Activated T-cell treated with anti-CD3 and anti-CD28 coated beads for 48 hours (primary cell): ENCODE results near the gene C1orf174.

ENCODE experiments used
- DNase-seq: peaks from one replicate; pipeline ENCODE4 v3.0.0-alpha.2; 2020; ENCODE audit warnings: low read depth

The C1orf174 gene

GRCh38 chr1:3895279-3895950, 4.7 kb downstream of the C1orf174 start:
- DNase-seq, result no peak

DNA sequence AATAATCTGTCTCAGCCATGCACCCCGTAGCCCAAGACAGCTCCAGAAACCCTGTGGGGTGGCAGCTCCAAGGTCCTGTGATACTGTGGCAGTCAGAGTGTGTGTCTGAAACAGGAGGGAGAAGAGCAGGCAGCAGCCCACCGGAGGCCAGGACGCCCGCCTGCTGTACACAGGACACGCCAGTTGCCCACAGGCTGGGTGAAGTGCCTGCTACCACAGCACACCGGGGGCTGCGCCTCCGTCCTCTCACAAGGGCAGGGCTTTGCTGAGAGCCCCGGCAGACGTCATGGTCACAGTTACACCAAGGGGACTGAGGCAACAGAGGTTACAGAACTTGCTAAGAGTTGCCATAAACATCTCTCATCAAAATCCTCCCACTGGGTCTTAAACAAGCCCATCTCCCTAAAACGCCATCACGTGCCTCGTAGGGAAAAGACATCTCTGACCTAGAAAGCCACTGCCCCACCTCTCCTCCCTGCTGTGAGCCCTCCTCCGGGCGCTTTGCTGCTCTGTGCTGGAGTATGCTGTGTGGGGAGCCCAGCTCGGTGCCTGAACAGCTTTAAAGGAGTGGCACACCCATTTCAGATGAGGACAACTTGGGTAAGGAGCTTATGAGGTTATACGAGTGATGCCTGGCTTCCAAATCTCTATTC, 5.3 kb downstream of the C1orf174 start:
- DNase-seq, result no peak

DNA sequence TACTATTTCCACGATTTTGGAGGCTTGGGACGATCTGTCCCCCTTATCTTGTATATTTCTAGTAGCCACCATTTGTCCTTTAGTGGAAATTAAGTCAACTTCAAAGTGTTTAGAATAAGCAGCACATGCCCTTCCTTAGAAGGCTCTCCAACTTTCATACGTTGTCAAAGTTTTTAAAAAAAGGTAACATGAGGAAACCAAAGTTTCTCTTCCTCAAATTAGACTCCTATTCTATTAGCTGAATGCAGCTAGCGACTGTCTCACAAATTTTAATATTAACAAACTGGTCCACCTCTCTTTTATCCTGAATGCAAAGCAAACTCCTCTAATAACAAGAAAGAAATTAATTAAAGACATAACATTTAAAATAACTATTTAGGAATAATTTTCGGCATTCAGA, 6.9 kb downstream of the C1orf174 start:
- no peak for DNase-seq

DNA sequence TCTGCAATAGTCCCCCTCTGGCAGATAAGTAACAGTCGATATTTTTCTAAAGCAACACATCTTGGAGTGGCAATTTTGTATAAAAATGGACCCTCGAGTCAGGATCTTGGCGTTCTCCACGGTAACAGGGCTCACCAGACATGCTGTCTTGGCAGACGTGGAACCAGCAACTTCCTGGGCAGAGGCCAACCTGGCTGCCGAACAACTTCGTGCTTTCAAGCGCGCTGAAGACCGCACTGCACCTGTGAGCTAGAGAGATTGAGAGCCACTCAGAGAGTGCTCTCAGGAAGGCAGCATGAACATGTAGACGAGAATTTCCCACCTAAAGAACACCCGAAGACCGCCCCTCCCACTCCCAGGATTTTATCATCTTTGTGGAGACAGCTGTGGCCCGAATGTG, 7.3 kb downstream of the C1orf174 start:
- no peak for DNase-seq

DNA sequence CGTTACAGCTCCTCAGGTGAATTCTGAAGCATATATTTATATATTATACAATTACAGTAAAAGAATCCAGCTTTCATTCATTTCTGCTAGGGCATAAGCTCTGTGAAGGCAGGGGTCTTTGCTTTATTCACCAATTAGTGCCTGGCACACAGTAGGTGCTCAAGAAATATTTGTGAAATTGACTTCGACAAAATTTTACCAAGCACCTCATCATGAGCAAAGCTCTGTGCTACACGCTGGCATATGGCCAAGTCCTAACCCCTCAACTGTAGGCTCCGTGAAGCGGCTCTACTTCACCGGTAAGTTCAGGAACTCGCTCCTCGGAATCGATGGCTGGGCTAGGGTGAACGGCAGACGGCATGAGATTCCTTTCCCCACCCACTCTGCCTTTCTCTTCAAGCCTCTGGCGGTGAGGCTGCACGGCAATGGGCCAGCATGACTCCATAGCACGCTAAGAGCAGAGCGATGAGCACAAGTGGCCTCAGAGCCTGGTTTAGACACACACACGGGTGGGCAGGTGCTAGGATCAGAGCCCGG, 8.7 kb downstream of the C1orf174 start:
- DNase-seq, result no peak

DNA sequence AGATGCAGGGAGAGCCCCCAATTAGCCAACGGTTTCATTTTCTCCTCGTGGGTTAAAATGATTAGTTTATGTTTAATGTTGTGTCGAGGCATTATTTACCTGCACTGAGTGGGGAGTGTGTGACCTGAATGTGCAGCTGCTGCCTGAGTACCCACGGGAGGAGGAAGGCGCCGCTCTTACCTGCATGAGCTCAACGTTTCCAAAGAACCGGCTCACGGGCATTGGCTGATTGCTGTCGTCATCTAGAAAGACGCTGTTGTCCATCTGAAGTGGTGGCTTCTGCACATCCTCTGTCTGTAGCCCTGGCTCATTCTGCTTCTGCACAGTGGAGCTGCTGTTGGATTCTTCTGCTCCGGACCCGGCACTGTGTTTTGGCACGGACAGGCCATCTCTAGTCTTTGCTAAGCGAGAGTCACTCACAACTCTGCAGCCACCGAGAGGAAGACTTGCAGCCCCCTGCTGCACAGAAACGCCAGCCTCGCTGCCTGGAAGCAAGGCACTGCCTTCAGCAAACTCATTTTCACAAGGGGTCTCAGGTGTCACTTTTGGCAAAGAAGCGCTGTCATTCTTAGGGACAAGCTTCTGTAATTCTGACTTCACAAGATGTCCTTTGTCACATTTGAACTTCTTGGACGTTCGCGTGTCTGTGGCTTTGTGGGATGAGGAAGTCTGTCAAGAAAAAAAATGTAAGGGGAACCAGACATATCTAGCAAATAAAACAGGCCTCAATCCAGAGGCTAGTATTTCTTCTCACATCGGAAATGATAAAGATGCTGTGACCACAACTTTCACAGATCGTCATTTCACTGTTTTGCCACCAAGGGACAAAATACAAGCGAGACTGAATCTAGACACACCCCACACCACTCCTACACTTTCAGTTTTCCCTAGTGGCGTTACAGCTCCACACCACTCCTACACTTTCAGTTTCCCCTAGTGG, 9.4 kb downstream of the C1orf174 start:
- DNase-seq, result no peak

GRCh38 chr1:3889936-3890335, 10.1 kb downstream of the C1orf174 start:
- no peak for DNase-seq

- DNase-seq, result no peak
Measured at GRCh38 chr1:3888301-3888700, 11.8 kb downstream of the C1orf174 start.

DNA sequence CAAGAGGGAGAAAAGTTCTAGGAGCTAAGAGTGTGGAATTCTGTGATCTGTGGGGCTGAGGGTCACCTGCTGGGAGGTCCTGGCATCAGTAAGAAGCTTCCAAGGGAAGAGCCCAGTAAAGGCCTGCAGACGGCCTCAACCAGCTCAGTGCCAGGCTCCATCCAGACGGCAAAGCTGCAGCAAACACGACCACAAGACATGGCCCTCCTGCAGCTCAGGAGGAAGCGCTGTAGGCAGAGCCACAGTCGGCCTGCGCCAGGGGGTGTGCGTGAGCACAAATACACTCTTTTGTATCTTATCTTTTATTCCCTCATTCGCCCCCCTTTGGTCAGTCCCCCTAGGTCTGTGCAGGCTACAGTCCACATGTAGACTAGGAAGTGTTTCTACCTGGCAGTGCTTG, 13.4 kb downstream of the C1orf174 start:
- no peak for DNase-seq

DNA sequence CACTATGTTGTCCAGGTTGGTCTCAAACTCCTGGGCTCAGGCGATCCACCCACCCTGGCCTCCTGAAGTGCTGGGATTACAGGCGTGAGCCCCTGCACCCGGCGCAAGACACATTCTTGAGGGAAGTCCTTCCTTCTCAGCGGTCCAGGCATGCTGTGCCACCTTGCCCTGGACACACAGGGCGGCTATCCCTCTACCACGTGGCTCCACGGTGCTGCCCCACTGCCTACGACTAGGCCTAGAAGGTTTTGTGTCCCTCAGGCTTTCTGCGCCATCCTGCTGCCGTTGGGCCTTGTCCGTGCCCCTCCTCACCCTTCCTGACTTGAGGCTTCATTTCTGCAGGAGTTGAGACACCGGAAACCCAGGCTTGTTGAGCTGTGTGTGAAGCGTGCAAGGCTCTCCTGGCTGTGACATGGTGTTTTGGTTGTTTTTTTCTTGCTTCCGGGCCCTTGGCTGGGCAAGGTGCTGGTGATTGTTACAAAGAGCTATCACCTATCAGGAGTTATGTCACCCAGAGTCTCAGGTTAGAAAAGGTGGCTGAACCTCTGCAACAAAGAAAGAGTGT, 13.9 kb downstream of the C1orf174 start:
- no peak for DNase-seq

GRCh38 chr1:3885611-3886010, 14.5 kb downstream of the C1orf174 start:
- no peak for DNase-seq

DNA sequence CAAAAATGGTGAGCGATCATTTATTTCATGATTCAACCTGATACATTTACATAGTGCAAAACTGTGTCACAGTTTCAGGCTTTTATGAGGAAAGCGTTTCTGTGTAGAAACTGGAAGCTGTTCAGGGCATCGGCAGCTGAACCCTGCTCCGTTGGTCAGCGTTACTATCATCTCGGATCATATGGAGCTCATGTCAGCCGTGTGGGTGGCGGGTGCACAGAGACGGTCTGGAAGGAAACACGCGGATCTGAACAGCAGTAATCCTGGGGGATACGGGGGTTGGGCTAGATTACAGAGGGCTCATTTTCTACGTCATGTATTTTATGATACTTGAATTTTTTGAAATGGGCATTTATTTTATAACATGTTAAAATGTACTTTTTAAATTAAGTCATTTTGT, 15.1 kb downstream of the C1orf174 start:
- no peak for DNase-seq

DNA sequence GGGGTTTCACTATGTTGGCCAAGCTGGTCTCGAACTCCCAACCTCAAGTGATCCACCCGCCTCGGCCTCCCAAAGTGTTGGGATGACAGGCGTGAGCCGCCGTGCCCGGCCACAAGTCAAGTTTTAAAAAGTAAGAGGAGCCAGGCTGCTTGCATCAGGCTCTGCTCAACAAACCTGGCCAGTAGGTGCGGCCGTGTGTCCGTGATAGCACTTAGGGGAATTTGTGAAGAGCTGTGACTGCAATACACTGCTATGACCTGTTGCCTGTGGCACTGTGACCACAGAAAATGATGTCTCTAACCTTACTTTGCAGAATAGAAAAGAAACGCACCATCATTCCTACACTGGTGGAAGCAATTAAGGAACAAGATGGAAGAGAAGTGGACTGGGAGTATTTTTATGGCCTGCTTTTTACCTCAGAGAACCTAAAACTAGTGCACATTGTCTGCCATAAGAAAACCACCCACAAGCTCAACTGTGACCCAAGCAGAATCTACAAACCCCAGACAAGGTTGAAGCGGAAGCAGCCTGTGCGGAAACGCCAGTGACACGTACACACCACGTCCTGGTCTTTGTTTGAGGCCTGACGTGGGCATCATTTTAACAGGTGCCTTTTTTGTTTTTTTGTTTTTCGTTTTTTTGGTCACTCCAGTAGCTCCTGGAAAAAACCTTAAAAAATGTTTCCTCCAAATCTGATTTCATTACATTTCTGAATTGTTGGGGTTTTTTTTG, 16.7 kb downstream of the C1orf174 start:
- DNase-seq, result no peak

DNA sequence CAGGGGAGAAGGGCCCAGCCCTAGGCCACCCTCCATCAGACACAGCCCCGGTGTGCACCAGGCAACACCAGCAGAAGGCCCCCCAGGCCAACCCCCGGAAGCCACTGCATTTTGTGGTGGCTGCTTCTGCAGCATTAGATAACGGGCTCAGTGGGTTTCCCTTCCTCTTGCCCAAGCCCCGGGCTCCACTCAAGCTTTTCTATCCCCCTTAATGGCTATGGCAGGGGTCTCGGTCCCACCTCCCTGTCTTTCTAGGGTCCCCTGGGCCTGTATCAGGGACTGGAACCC, 18.9 kb downstream of the C1orf174 start:
- DNase-seq, result no peak

- no peak for DNase-seq
Measured at GRCh38 chr1:3880429-3881192, 19.5 kb downstream of the C1orf174 start.

GRCh38 chr1:3879787-3880428, 20.2 kb downstream of the C1orf174 start:
- DNase-seq, result no peak

- DNase-seq, result no peak
Measured at GRCh38 chr1:3879099-3879498, 21.0 kb downstream of the C1orf174 start.

DNA sequence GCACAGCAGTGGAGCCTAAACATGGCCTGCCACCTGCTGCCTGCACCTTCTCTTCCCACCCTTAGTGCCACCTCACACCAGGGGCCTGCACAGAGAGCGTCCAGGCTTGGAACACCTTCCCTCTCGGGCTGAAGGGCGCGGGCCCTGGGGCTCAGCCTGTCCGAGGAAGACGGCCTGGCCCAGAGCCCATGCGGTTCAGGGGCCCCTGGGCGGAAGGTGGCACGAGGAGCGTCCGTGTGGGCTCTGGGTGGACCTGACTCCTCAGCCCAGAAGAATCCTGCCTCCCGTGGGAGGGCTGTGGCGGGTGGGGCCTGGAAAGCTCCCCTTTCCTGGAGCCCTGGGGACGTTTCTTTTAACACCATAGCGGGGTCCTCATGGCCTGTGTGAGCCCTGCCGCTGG, 23.4 kb downstream of the C1orf174 start:
- no peak for DNase-seq

DNA sequence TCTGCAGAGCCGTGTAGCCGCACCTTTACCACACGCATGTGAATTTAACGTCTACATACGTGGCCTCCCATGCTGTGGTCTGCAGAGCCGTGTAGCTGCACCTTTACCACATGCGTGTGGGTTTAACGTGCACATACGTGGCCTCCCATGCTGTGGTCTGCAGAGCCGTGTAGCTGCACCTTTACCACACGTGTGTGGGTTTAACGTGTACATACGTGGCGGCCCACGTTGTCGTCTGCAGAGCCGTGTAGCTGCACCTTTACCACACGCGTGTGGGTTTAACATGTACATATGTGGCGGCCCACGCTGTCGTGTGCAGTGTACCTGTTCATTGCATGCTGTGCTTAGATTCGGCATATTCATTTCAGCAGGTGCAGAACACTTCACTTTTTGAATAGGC, 25.3 kb downstream of the C1orf174 start:
- DNase-seq, result no peak

- no peak for DNase-seq
Measured at GRCh38 chr1:3872546-3872945, 27.5 kb downstream of the C1orf174 start.

GRCh38 chr1:3871451-3871805, 28.6 kb downstream of the C1orf174 start:
- no peak for DNase-seq
